ENCODE results near the gene RGMA. TPM values are rescaled to one million over a fixed set of nuclear protein-coding genes. Genes with fewer than 3 reads are reported as not detected.

RGMA gene
- total RNA-seq, 2 experiments from 2014 or later = 0.28 TPM; not detected in 1

GRCh38 chr15:93058128-93058527, 30.9 kb downstream of the RGMA start:
- no peak for ATAC-seq
- H3K4me3 Mint-ChIP-seq = no peak overlapping the region
- no peaks in the 10 kb centered on the region for H3K36me3 Mint-ChIP-seq
- H3K27me3 Mint-ChIP-seq = peaks cover 12% of the 10 kb centered on the region
- H3K9me3 Mint-ChIP-seq (ENCODE audit: low read depth) = no peaks in the 10 kb centered on the region
- no peaks in the 10 kb centered on the region for H3K4me1 Mint-ChIP-seq
- H3K27ac Mint-ChIP-seq = no peak overlapping the region
- DNase-seq = no peak
- CTCF ChIA-PET = no interaction called here

GRCh38 chr15:93057618-93058017, 31.4 kb downstream of the RGMA start:
- peaks cover 8% of the 10 kb centered on the region for H3K27me3 Mint-ChIP-seq
- no peak overlapping the region for H3K27ac Mint-ChIP-seq
- ATAC-seq = no peak
- CTCF ChIA-PET = no interaction called here
- no peaks in the 10 kb centered on the region for H3K9me3 Mint-ChIP-seq (ENCODE audit: low read depth)
- H3K4me3 Mint-ChIP-seq = no peak overlapping the region
- DNase-seq = no peak
- no peaks in the 10 kb centered on the region for H3K36me3 Mint-ChIP-seq
- no peaks in the 10 kb centered on the region for H3K4me1 Mint-ChIP-seq

GRCh38 chr15:93056836-93057235, 32.2 kb downstream of the RGMA start:
- Mint-ChIP-seq H3K4me1 (no peaks in the 10 kb centered on the region), H3K9me3 (ENCODE audit: low read depth) (no peaks in the 10 kb centered on the region), H3K27ac (no peak overlapping the region), H3K4me3 (no peak overlapping the region), H3K36me3 (no peaks in the 10 kb centered on the region), H3K27me3 (peaks cover 4% of the 10 kb centered on the region)
- no peak for ATAC-seq
- DNase-seq = no peak
- CTCF ChIA-PET = no interaction called here

- DNase-seq (no peak), ATAC-seq (no peak)
- H3K27me3 Mint-ChIP-seq = peaks cover under 1% of the 10 kb centered on the region
- no peaks in the 10 kb centered on the region for H3K36me3 Mint-ChIP-seq
- CTCF ChIA-PET = interaction anchor here (1.3 kb wide), 1 partner anchor 33 kb away, joined by 3 read pairs; the partner anchor contains the start of gene RGMA
- H3K4me1 Mint-ChIP-seq = no peaks in the 10 kb centered on the region
- no peaks in the 10 kb centered on the region for H3K9me3 Mint-ChIP-seq (ENCODE audit: low read depth)
- H3K27ac Mint-ChIP-seq = no peak overlapping the region
- no peak overlapping the region for H3K4me3 Mint-ChIP-seq
These were observed 33.8 kb downstream of the RGMA start for GRCh38 chr15:93055211-93055610.

GRCh38 chr15:93052090-93052879, 36.7 kb downstream of the RGMA start:
- no peaks in the 10 kb centered on the region for H3K36me3 Mint-ChIP-seq
- CTCF ChIA-PET = no interaction called here
- ATAC-seq (no peak), DNase-seq (no peak)
- peaks cover 8% of the 10 kb centered on the region for H3K4me1 Mint-ChIP-seq
- H3K27me3 Mint-ChIP-seq = no peaks in the 10 kb centered on the region
- H3K9me3 Mint-ChIP-seq (ENCODE audit: low read depth) = no peaks in the 10 kb centered on the region
- H3K27ac Mint-ChIP-seq = no peak overlapping the region
- no peak overlapping the region for H3K4me3 Mint-ChIP-seq

- no peaks in the 10 kb centered on the region for H3K36me3 Mint-ChIP-seq
- no peaks in the 10 kb centered on the region for H3K27me3 Mint-ChIP-seq
- H3K27ac Mint-ChIP-seq = no peak overlapping the region
- CTCF ChIA-PET = no interaction called here
- ATAC-seq = no peak
- H3K4me1 Mint-ChIP-seq = peaks cover 8% of the 10 kb centered on the region
- no peak overlapping the region for H3K4me3 Mint-ChIP-seq
- H3K9me3 Mint-ChIP-seq (ENCODE audit: low read depth) = no peaks in the 10 kb centered on the region
- no peak for DNase-seq
These were observed 37.5 kb downstream of the RGMA start for GRCh38 chr15:93051236-93052089.

GRCh38 chr15:93050648-93051047, 38.4 kb downstream of the RGMA start:
- no peak overlapping the region for H3K27ac Mint-ChIP-seq
- H3K4me1 Mint-ChIP-seq = peaks cover 8% of the 10 kb centered on the region

GRCh38 chr15:93049914-93050578, 39.0 kb downstream of the RGMA start:
- DNase-seq (no peak), ATAC-seq (no peak)
- Mint-ChIP-seq H3K27me3 (no peaks in the 10 kb centered on the region), H3K36me3 (no peaks in the 10 kb centered on the region), H3K27ac (no peak overlapping the region), H3K9me3 (ENCODE audit: low read depth) (no peaks in the 10 kb centered on the region), H3K4me1 (peaks cover 8% of the 10 kb centered on the region), H3K4me3 (no peak overlapping the region)
- CTCF ChIA-PET = no interaction called here

More at GRCh38 chr15:93050648-93051047, 38.4 kb downstream of the RGMA start:
- CTCF ChIA-PET = no interaction called here
- ATAC-seq (no peak), DNase-seq (no peak)
- Mint-ChIP-seq H3K9me3 (ENCODE audit: low read depth) (no peaks in the 10 kb centered on the region), H3K27me3 (no peaks in the 10 kb centered on the region), H3K36me3 (no peaks in the 10 kb centered on the region), H3K4me3 (no peak overlapping the region)

GRCh38 chr15:93049233-93049632, 39.8 kb downstream of the RGMA start:
- ATAC-seq (no peak), DNase-seq (no peak)
- Mint-ChIP-seq H3K36me3 (no peaks in the 10 kb centered on the region), H3K4me3 (no peak overlapping the region), H3K4me1 (peaks cover 8% of the 10 kb centered on the region), H3K9me3 (ENCODE audit: low read depth) (no peaks in the 10 kb centered on the region), H3K27me3 (no peaks in the 10 kb centered on the region), H3K27ac (no peak overlapping the region)
- CTCF ChIA-PET = no interaction called here

GRCh38 chr15:93048759-93049161, 40.3 kb downstream of the RGMA start:
- Mint-ChIP-seq H3K4me1 (peaks cover 8% of the 10 kb centered on the region), H3K27me3 (no peaks in the 10 kb centered on the region), H3K4me3 (no peak overlapping the region), H3K36me3 (no peaks in the 10 kb centered on the region), H3K9me3 (ENCODE audit: low read depth) (no peaks in the 10 kb centered on the region), H3K27ac (no peak overlapping the region)
- DNase-seq = no peak
- no peak for ATAC-seq
- CTCF ChIA-PET = no interaction called here

- Mint-ChIP-seq H3K36me3 (no peaks in the 10 kb centered on the region), H3K9me3 (ENCODE audit: low read depth) (no peaks in the 10 kb centered on the region), H3K27ac (no peak overlapping the region), H3K4me3 (no peak overlapping the region), H3K4me1 (peaks cover 8% of the 10 kb centered on the region), H3K27me3 (no peaks in the 10 kb centered on the region)
- CTCF ChIA-PET = interaction anchor here (1.1 kb wide), 1 partner anchor 18 kb away, joined by 3 read pairs; no protein-coding TSS in a partner anchor
- DNase-seq (no peak), ATAC-seq (no peak)
These were observed 40.6 kb downstream of the RGMA start for GRCh38 chr15:93048426-93048721.

GRCh38 chr15:93047621-93048425, 41.2 kb downstream of the RGMA start:
- CTCF ChIA-PET = interaction anchor here (1.0 to 3.0 kb wide), 4 partner anchors 11 to 40 kb away, joined by 3 to 10 read pairs (median 4); no protein-coding TSS in a partner anchor
- Mint-ChIP-seq H3K4me3 (no peak overlapping the region), H3K4me1 (peaks cover 8% of the 10 kb centered on the region), H3K9me3 (ENCODE audit: low read depth) (no peaks in the 10 kb centered on the region), H3K36me3 (no peaks in the 10 kb centered on the region), H3K27me3 (no peaks in the 10 kb centered on the region), H3K27ac (no peak overlapping the region)
- ATAC-seq = peak; percentile 56
- DNase-seq = peak; percentile 48

- peaks cover 8% of the 10 kb centered on the region for H3K4me1 Mint-ChIP-seq
- H3K27ac Mint-ChIP-seq = no peak overlapping the region
- no peaks in the 10 kb centered on the region for H3K27me3 Mint-ChIP-seq
- H3K4me3 Mint-ChIP-seq = no peak overlapping the region
- no peaks in the 10 kb centered on the region for H3K36me3 Mint-ChIP-seq
- CTCF ChIA-PET = interaction anchor here (3.0 kb wide), 1 partner anchor 10 kb away, joined by 10 read pairs; no protein-coding TSS in a partner anchor
- DNase-seq = no peak
- no peak for ATAC-seq
- H3K9me3 Mint-ChIP-seq (ENCODE audit: low read depth) = no peaks in the 10 kb centered on the region
These were observed 42.3 kb downstream of the RGMA start for GRCh38 chr15:93046721-93047120.
